IMR-90 (cell line): ENCODE results near the gene NNT. TPM values are rescaled to one million over a fixed set of nuclear protein-coding genes. Genes with fewer than 3 reads are reported as not detected.
"Not testable (repeated sequence)": the region's sequence is repeated elsewhere in the genome, so short reads cannot be mapped to it uniquely, and the experiment has no call there.

Experiments
- ATAC-seq: fragments of 200-7000 bp; cut with Tn5 transposase; 2 replicates; pipeline ENCODE4 v1.9.1; 2020; ENCODE audit warnings: low read depth, mild to moderate bottlenecking, moderate library complexity
- BruUV-seq: library from RNA; stranded (reverse); fragments of 400-500 nt; replicated peaks from 2 replicates; lab custom pipeline; 2021; lab: Mats Ljungman, UMichigan
- CTCF ChIA-PET: fragments of 300-600 bp; formaldehyde crosslinking; extraction: SDS; loops from one replicate; lab custom pipeline; 2021; ENCODE audit warnings: antibody characterized with exemption; lab: Yijun Ruan, JAX
- POLR2A ChIA-PET: fragments of 300-600 bp; sonication (Branson Sonifier 250); formaldehyde crosslinking; loops from one replicate; lab custom pipeline; 2022; ENCODE audit warnings: antibody characterized with exemption; ENCODE audit not compliant: unreplicated experiment; lab: Charles Lee
- DNase-seq: peaks from one replicate; pipeline ENCODE4 v3.0.0; 2013
- H2AFZ ChIP-seq: replicated peaks from 2 replicates; pipeline ENCODE3; 2013; ENCODE audit warnings: low read length, mild to moderate bottlenecking; ENCODE audit not compliant: poor library complexity
- H2AK5ac ChIP-seq: 2 replicates; pipeline ENCODE4 v1.6.1; 2013; ENCODE audit warnings: low read depth, low read length, inconsistent platforms
- H2AK9ac ChIP-seq: replicated peaks from 2 replicates; pipeline ENCODE3; 2013; ENCODE audit warnings: mild to moderate bottlenecking, low read depth, low read length, moderate library complexity; ENCODE audit not compliant: poor library complexity
- H2BK120ac ChIP-seq: 2 replicates; pipeline ENCODE4 v1.6.1; 2013; ENCODE audit warnings: low read depth, low read length, inconsistent platforms
- H2BK15ac ChIP-seq: 3 replicates; pipeline ENCODE4 v1.6.1; 2013; ENCODE audit warnings: low read depth, low read length, inconsistent platforms
- H2BK20ac ChIP-seq: 2 replicates; pipeline ENCODE4 v1.6.1; 2013; ENCODE audit warnings: low read depth, mild to moderate bottlenecking, inconsistent platforms, low read length, moderate library complexity
- H2BK5ac ChIP-seq: 2 replicates; pipeline ENCODE4 v1.6.1; 2013; ENCODE audit warnings: mild to moderate bottlenecking, low read depth, low read length, inconsistent platforms; ENCODE audit not compliant: poor library complexity, severe bottlenecking
- H3K14ac ChIP-seq: replicated peaks from 2 replicates; pipeline ENCODE4 v1.6.1; 2013; ENCODE audit warnings: low read depth, low read length, inconsistent platforms
- H3K18ac ChIP-seq: 2 replicates; pipeline ENCODE4 v1.6.1; 2013; ENCODE audit warnings: low read depth, low read length, control low read depth
- H3K23ac ChIP-seq: 2 replicates; pipeline ENCODE4 v1.6.1; 2013; ENCODE audit warnings: low read depth, low read length, inconsistent platforms
- H3K27ac ChIP-seq: 2 replicates; pipeline ENCODE4 v1.5.1; 2013; ENCODE audit warnings: mild to moderate bottlenecking, control low read depth, low read length; ENCODE audit not compliant: insufficient read depth
- H3K27me3 ChIP-seq: 2 replicates; pipeline ENCODE4 v1.6.1; 2013; ENCODE audit warnings: low read length; ENCODE audit not compliant: control insufficient read depth, insufficient read depth
- H3K36me3 ChIP-seq: 2 replicates; pipeline ENCODE4 v1.6.1; 2013; ENCODE audit warnings: low read length, mixed read lengths; ENCODE audit not compliant: control insufficient read depth, insufficient read depth
- H3K4ac ChIP-seq: 2 replicates; pipeline ENCODE4 v1.6.1; 2013; ENCODE audit warnings: low read depth, low read length, inconsistent platforms
- H3K4me1 ChIP-seq: 2 replicates; pipeline ENCODE4 v1.6.1; 2013; ENCODE audit warnings: low read length, mixed read lengths; ENCODE audit not compliant: control insufficient read depth, insufficient read depth
- H3K4me2 ChIP-seq: 2 replicates; pipeline ENCODE4 v1.6.1; 2013; ENCODE audit warnings: low read depth, mild to moderate bottlenecking, control low read depth, low read length, moderate library complexity
- H3K4me3 ChIP-seq: 2 replicates; pipeline ENCODE4 v1.5.1; 2013; ENCODE audit warnings: low read depth, mild to moderate bottlenecking, control low read depth, low read length, moderate library complexity; ENCODE audit not compliant: insufficient read depth
- H3K56ac ChIP-seq: 2 replicates; pipeline ENCODE4 v1.6.1; 2013; ENCODE audit warnings: low read length, inconsistent platforms; ENCODE audit not compliant: insufficient read depth; ENCODE audit errors: extremely low read depth
- H3K79me1 ChIP-seq, 2 experiments: 2 replicates each; pipeline ENCODE4 v1.6.1; 2013; ENCODE audit warnings: low read length in 2 of 2, inconsistent platforms in 1 of 2, low read depth in 1 of 2
- H3K9ac ChIP-seq: 2 replicates; pipeline ENCODE4 v1.6.1; 2013; ENCODE audit warnings: low read depth, low read length, control low read depth
- H3K9me1 ChIP-seq: 2 replicates; pipeline ENCODE4 v1.6.1; 2013; ENCODE audit warnings: low read length, inconsistent platforms; ENCODE audit not compliant: insufficient read depth
- H3K9me3 ChIP-seq: 2 replicates; pipeline ENCODE4 v1.6.1; 2013; ENCODE audit warnings: low read length; ENCODE audit not compliant: control insufficient read depth, insufficient read depth
- H4K20me1 ChIP-seq: 2 replicates; pipeline ENCODE4 v1.6.1; 2013; ENCODE audit warnings: low read length, inconsistent platforms; ENCODE audit not compliant: insufficient read depth
- H4K5ac ChIP-seq: 2 replicates; pipeline ENCODE4 v1.6.1; 2013; ENCODE audit warnings: mild to moderate bottlenecking, low read depth, low read length, control low read depth
- H4K8ac ChIP-seq, 2 experiments: 2 replicates each; pipeline ENCODE4 v1.6.1; 2013; ENCODE audit warnings: low read depth in 2 of 2, low read length in 2 of 2, control low read depth in 1 of 2, inconsistent platforms in 1 of 2
- H4K91ac ChIP-seq: 2 replicates; pipeline ENCODE4 v1.6.1; 2013; ENCODE audit warnings: low read depth, low read length, inconsistent platforms; ENCODE audit not compliant: insufficient read depth
- MAFK ChIP-seq: IDR thresholded peaks from 2 replicates; pipeline ENCODE4 v1.6.1; 2012; ENCODE audit warnings: low read depth, low read length, improper control_type of control experiment
- whole genome bisulfite sequencing, 2 experiments: methylation state at CpG; one replicate each; pipeline versions ENCODE4 v1.1.5 to v1.1.7; 2013; ENCODE audit warnings: missing lambda C conversion rate in 2 of 2; ENCODE audit not compliant: insufficient read length in 1 of 2; ENCODE audit errors: extremely low coverage in 2 of 2; 5-methylcytosine and 5-hydroxymethylcytosine counted together
- dilution Hi-C: fragments of 300-500 bp; cut with HindIII; formaldehyde crosslinking; loops from one replicate; pipeline ENCODE4 v1.14.3; 2018; ENCODE audit warnings: low sequenced_read_pairs; ENCODE audit not compliant: unreplicated experiment
- in situ Hi-C: fragments of 300-500 bp; cut with MboI; formaldehyde crosslinking; loops from 3 replicates; pipeline ENCODE4 v1.14.3; 2019; ENCODE audit warnings: low sequenced_read_pairs, inconsistent platforms, mixed read lengths
- intact Hi-C: fragments of 100-400 bp; cut with micrococcal nuclease; formaldehyde crosslinking; loops from 2 replicates; pipeline ENCODE4 v1.10.0; 2022
- polyA plus RNA-seq, 3 experiments: library from polyadenylated mRNA; depleted of rRNA; stranded (reverse); fragments of >200 nt; gene quantifications; 2 replicates each; pipeline ENCODE4 v1.2.3, GENCODE V29; 2012; ENCODE audit warnings: low replicate concordance in 1 of 3
- total RNA-seq: library from RNA; depleted of rRNA; stranded (reverse); fragments of >200 nt; gene quantifications from 2 replicates; pipeline ENCODE4 v1.2.3, GENCODE V29; 2012
- TF ChIP-seq, protein P1 (sequence below): fragments of 150-350 bp; IDR thresholded peaks from 2 replicates; pipeline ENCODE4 v1.6.1; 2016; ENCODE audit warnings: low read depth, mild to moderate bottlenecking, low read length, moderate library complexity, borderline replicate concordance

NNT gene
- total and polyA plus RNA-seq, 2 of the 4 experiments (the other 2 are of a cell fraction), result 23.1 to 57.2 TPM

DNA sequence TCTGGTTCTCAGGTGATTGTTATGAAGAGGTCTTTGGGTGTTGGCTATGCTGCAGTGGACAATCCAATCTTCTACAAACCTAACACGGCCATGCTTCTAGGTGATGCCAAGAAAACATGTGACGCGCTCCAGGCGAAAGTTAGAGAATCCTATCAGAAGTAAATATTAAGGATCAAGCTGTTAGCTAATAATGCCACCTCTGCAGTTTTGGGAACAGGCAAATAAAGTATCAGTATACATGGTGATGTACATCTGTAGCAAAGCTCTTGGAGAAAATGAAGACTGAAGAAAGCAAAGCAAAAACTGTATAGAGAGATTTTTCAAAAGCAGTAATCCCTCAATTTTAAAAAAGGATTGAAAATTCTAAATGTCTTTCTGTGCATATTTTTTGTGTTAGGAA lies 101.3 kb downstream of the NNT start:
- H3K9ac ChIP-seq, result no peak overlapping the region
- no peak overlapping the region for H4K5ac ChIP-seq
- H3K4me3 ChIP-seq, result no peak overlapping the region
- ChIA-PET CTCF (no interaction called here), POLR2A (no interaction called here)
- H3K56ac ChIP-seq, result no peak overlapping the region
- H2BK120ac ChIP-seq, result no peak overlapping the region
- dilution Hi-C loops, result no loop called here
- TF ChIP-seq, protein P1, sequence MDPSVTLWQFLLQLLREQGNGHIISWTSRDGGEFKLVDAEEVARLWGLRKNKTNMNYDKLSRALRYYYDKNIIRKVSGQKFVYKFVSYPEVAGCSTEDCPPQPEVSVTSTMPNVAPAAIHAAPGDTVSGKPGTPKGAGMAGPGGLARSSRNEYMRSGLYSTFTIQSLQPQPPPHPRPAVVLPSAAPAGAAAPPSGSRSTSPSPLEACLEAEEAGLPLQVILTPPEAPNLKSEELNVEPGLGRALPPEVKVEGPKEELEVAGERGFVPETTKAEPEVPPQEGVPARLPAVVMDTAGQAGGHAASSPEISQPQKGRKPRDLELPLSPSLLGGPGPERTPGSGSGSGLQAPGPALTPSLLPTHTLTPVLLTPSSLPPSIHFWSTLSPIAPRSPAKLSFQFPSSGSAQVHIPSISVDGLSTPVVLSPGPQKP, result no peak
- peak; percentile 40; the same call in 1 of the 2 replicates for TF ChIP-seq MAFK
- H4K8ac ChIP-seq, result no peak overlapping the region
- H3K4me1 ChIP-seq, result no peaks in the 10 kb centered on the region
- no peak overlapping the region for H4K91ac ChIP-seq
- H2BK5ac ChIP-seq, result no peak overlapping the region
- in situ Hi-C loops, result no loop called here
- ATAC-seq (no peak), DNase-seq (no peak)
- H2AK9ac ChIP-seq, result no peak overlapping the region
- H2AFZ ChIP-seq, result no peak overlapping the region
- WGBS, 2 experiments, result no CpG with 5 or more reads among the region's 4 CpGs
- H3K23ac ChIP-seq, result no peak overlapping the region
- no peak overlapping the region for H2AK5ac ChIP-seq
- no peak overlapping the region for H3K14ac ChIP-seq
- no TSS peak for BruUV-seq
- peaks cover 0 to 6% of the 10 kb centered on the region in 2 experiments; a peak in 2 of 4 replicates for H3K79me1 ChIP-seq
- intact Hi-C loops, result no loop called here
- H3K27ac ChIP-seq, result no peak overlapping the region
- no peak overlapping the region for H3K4ac ChIP-seq
- H3K18ac ChIP-seq, result no peak overlapping the region
- no peaks in the 10 kb centered on the region for H3K27me3 ChIP-seq
- peaks cover 4% of the 10 kb centered on the region; the same call in 1 of the 2 replicates for H3K36me3 ChIP-seq
- H3K9me3 ChIP-seq, result no peaks in the 10 kb centered on the region
- H3K4me2 ChIP-seq, result no peak overlapping the region
- H4K20me1 ChIP-seq, result no peaks in the 10 kb centered on the region
- no peak overlapping the region for H2BK15ac ChIP-seq
- no peak overlapping the region for H2BK20ac ChIP-seq
- H3K9me1 ChIP-seq, result no peaks in the 10 kb centered on the region

DNA sequence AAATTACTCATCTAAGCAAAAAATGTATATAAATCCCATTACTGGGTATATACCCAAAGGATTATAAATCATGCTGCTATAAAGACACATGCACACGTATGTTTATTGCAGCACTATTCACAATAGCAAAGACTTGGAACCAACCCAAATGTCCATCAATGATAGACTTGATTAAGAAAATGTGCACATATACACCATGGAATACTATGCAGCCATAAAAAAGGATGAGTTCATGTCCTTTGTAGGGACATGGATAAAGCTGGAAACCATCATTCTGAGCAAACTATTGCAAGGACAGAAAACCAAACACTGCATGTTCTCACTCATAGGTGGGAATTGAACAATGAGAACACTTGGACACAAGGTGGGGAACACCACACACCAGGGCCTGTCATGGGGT lies 103.6 kb downstream of the NNT start:
- H2BK5ac ChIP-seq, H4K20me1 ChIP-seq, H3K4me1 ChIP-seq, ATAC-seq, H4K8ac ChIP-seq, H2AK5ac ChIP-seq, dilution Hi-C loops, CTCF ChIA-PET, intact Hi-C loops, H3K23ac ChIP-seq, H3K9me1 ChIP-seq, H3K9me3 ChIP-seq, H2AFZ ChIP-seq, H3K56ac ChIP-seq, H2BK15ac ChIP-seq, DNase-seq, BruUV-seq, H3K9ac ChIP-seq, H3K4ac ChIP-seq, H3K36me3 ChIP-seq, H3K79me1 ChIP-seq, POLR2A ChIA-PET, H3K27ac ChIP-seq, H2BK120ac ChIP-seq, H2AK9ac ChIP-seq, H4K5ac ChIP-seq, H4K91ac ChIP-seq, H2BK20ac ChIP-seq, H3K27me3 ChIP-seq, in situ Hi-C loops, H3K4me3 ChIP-seq, H3K14ac ChIP-seq, H3K18ac ChIP-seq, H3K4me2 ChIP-seq: not testable (repeated sequence)
- WGBS, 2 experiments, result no CpG with 5 or more reads among the region's 1 CpG
